ENCODE data around the gene FBXO33. TPM values are rescaled to one million over a fixed set of nuclear protein-coding genes. Genes with fewer than 3 reads are reported as not detected.
A peak's percentile ranks its signal among the peaks of the same experiment; 100 is the strongest.

Gene FBXO33
- total RNA-seq, 3 donors from 2014 or later = 14.8 to 16.7 (median 16.4) TPM

GRCh38 chr14:39441805-39442204 is 9.6 kb upstream of the FBXO33 start:
- H3K4me3 Mint-ChIP-seq = no peak overlapping the region
- no peaks in the 10 kb centered on the region for H3K36me3 Mint-ChIP-seq (ENCODE audit: insufficient read depth)
- ATAC-seq (no peak), DNase-seq (no peak)
- H3K4me1 Mint-ChIP-seq (ENCODE audit: low read depth) = peaks cover 9% of the 10 kb centered on the region
- no peaks in the 10 kb centered on the region for H3K9me3 Mint-ChIP-seq
- no peaks in the 10 kb centered on the region for H3K27me3 Mint-ChIP-seq (ENCODE audit: low read depth)

DNA sequence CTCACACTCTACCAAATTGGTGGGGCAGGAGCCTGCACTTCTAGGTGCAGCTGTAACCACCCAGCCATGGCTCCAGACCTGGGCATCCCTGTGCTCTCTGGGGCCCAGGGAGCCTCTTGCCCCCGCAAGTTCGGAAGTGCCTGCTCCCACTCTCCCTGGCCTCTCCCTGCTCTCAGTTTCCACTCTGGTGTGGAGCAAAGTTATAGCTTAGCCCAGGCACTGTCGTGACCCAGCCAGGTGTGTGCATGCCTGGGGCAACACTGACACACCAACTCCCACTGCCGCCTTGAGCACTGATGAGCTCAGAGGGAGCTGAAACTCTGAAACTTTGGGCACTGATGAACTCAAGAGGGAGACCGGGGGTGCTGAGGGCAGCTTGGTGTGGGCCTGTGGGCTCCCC is 8.7 kb upstream of the FBXO33 start:
- H3K36me3 Mint-ChIP-seq (ENCODE audit: insufficient read depth) = no peaks in the 10 kb centered on the region
- H3K4me3 Mint-ChIP-seq = no peak overlapping the region
- no peaks in the 10 kb centered on the region for H3K27me3 Mint-ChIP-seq (ENCODE audit: low read depth)
- DNase-seq = no peak
- no peaks in the 10 kb centered on the region for H3K9me3 Mint-ChIP-seq
- H3K4me1 Mint-ChIP-seq (ENCODE audit: low read depth) = peaks cover 3% of the 10 kb centered on the region
- no peak for ATAC-seq

- Mint-ChIP-seq H3K4me1 (ENCODE audit: low read depth) (peaks cover 20% of the 10 kb centered on the region), H3K4me3 (no peak overlapping the region), H3K36me3 (ENCODE audit: insufficient read depth) (no peaks in the 10 kb centered on the region), H3K27me3 (ENCODE audit: low read depth) (no peaks in the 10 kb centered on the region), H3K9me3 (no peaks in the 10 kb centered on the region)
- DNase-seq (no peak), ATAC-seq (no peak)
Observed at GRCh38 chr14:39435241-39435640, 3.0 kb upstream of the FBXO33 start.

DNA sequence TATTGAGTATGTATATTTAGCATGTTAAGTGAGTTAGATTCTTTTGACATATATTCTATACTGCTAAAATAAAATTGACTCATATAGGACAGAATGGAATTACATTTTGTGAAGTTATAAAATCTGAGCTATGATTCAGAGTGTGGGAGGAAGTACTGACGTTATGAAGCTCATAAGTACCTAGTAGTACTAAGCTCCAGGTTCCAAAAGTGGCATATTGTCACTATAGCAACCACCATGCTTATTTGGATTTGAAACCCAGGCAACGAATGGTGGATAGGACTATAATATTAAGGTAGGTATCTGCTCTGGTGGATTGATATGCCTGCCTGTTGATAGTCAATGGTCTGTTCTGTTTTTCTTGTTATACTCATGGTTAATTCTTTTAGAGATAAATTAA is 2.2 kb upstream of the FBXO33 start:
- no peaks in the 10 kb centered on the region for H3K36me3 Mint-ChIP-seq (ENCODE audit: insufficient read depth)
- H3K27me3 Mint-ChIP-seq (ENCODE audit: low read depth) = no peaks in the 10 kb centered on the region
- peaks cover 28% of the 10 kb centered on the region for H3K4me1 Mint-ChIP-seq (ENCODE audit: low read depth)
- no peaks in the 10 kb centered on the region for H3K9me3 Mint-ChIP-seq
- ATAC-seq = no peak
- DNase-seq = no peak
- no peak overlapping the region for H3K4me3 Mint-ChIP-seq

DNA sequence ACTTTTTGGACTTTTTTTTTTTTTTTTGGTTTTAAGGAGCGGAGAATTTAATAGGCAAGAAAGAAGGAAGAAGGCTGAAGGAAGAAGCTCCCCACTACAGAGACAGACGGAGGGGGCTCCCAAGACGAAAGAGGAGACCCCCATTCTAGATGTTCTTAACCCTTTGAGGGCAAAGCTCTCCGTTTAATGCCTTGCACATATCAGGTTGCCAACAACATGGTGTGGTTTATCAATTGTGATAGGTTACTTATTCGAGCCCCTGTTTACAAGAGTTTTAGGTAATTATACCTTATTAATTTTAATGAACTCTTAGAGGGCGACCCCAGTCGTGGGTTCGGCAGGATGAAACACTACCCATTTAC is 1.2 kb upstream of the FBXO33 start:
- DNase-seq (no peak), ATAC-seq (no peak)
- no peaks in the 10 kb centered on the region for H3K27me3 Mint-ChIP-seq (ENCODE audit: low read depth)
- H3K4me1 Mint-ChIP-seq (ENCODE audit: low read depth) = peaks cover 37% of the 10 kb centered on the region
- H3K4me3 Mint-ChIP-seq = peak overlapping the region; percentile 99
- no peaks in the 10 kb centered on the region for H3K9me3 Mint-ChIP-seq
- H3K36me3 Mint-ChIP-seq (ENCODE audit: insufficient read depth) = no peaks in the 10 kb centered on the region

DNA sequence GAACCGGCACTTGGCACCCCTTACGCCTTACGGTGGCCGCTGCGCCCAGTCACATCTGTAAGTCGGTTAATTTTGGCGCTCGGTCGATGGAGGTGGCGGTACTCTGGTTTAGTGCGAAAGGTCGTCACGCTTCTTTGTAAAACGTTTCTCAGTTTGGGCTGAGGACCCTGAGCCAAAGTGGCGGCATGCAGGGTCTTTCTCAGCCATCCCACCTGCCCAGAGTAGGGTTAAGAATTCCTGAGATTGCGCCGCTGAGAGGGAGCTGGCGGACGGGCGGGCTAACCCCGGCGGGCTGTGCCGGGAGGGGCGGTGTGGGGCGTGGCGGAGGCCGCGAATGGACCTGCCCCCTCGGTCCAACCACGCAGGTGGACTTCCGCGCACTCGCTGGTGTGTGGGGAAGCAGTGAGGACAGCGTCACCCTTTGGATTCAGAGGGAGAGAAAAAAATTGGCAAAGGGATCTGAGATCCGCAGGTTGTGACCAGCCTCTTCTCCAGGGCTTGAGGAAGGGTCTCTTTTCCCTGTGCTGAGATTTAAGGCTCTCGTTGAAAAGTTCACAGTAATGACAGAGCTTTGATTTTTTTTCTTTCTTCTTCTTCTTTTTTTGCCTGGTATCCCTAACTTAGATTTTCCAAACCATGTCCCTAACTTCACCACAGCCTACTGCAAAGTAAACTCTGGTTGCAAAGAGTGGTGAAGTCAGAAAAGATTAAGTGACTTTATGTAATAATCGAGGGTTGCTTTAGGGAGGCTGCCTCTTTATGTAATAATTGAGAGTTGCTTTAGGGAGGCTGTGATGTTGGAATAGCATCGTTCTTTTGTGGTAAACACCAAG is 602 bp upstream of the FBXO33 start:
- Mint-ChIP-seq H3K27me3 (ENCODE audit: low read depth) (no peaks in the 10 kb centered on the region), H3K9me3 (no peaks in the 10 kb centered on the region), H3K4me3 (peak overlapping the region; percentile 99), H3K4me1 (ENCODE audit: low read depth) (peaks cover 41% of the 10 kb centered on the region), H3K36me3 (ENCODE audit: insufficient read depth) (no peaks in the 10 kb centered on the region)
- ATAC-seq (peak; percentile 53), DNase-seq (peak; percentile 53)

- ATAC-seq (peak; percentile 14 to 16), DNase-seq (peak; percentile 11)
- Mint-ChIP-seq H3K9me3 (no peaks in the 10 kb centered on the region), H3K27me3 (ENCODE audit: low read depth) (no peaks in the 10 kb centered on the region), H3K4me1 (ENCODE audit: low read depth) (peaks cover 49% of the 10 kb centered on the region), H3K36me3 (ENCODE audit: insufficient read depth) (no peaks in the 10 kb centered on the region), H3K4me3 (peak overlapping the region; percentile 99)
Observed at GRCh38 chr14:39431416-39432178, 636 bp downstream of the FBXO33 start.

GRCh38 chr14:39430762-39431415 is 1.3 kb downstream of the FBXO33 start:
- Mint-ChIP-seq H3K4me1 (ENCODE audit: low read depth) (peaks cover 55% of the 10 kb centered on the region), H3K27me3 (ENCODE audit: low read depth) (no peaks in the 10 kb centered on the region), H3K36me3 (ENCODE audit: insufficient read depth) (no peaks in the 10 kb centered on the region), H3K4me3 (peak overlapping the region; percentile 96), H3K9me3 (no peaks in the 10 kb centered on the region)
- ATAC-seq = no peak
- no peak for DNase-seq

- Mint-ChIP-seq H3K27me3 (ENCODE audit: low read depth) (no peaks in the 10 kb centered on the region), H3K4me3 (no peak overlapping the region), H3K36me3 (ENCODE audit: insufficient read depth) (no peaks in the 10 kb centered on the region), H3K9me3 (no peaks in the 10 kb centered on the region), H3K4me1 (ENCODE audit: low read depth) (peaks cover 68% of the 10 kb centered on the region)
- no peak for DNase-seq
- ATAC-seq = no peak
Observed at GRCh38 chr14:39428118-39428517, 4.1 kb downstream of the FBXO33 start.

- ATAC-seq = no peak
- peaks cover 72% of the 10 kb centered on the region for H3K4me1 Mint-ChIP-seq (ENCODE audit: low read depth)
- no peaks in the 10 kb centered on the region for H3K36me3 Mint-ChIP-seq (ENCODE audit: insufficient read depth)
- H3K9me3 Mint-ChIP-seq = no peaks in the 10 kb centered on the region
- H3K27me3 Mint-ChIP-seq (ENCODE audit: low read depth) = no peaks in the 10 kb centered on the region
- DNase-seq = no peak
- peak overlapping the region; percentile 13 for H3K4me3 Mint-ChIP-seq
Observed at GRCh38 chr14:39426605-39427004, 5.6 kb downstream of the FBXO33 start.

- no peaks in the 10 kb centered on the region for H3K27me3 Mint-ChIP-seq (ENCODE audit: low read depth)
- H3K36me3 Mint-ChIP-seq (ENCODE audit: insufficient read depth) = no peaks in the 10 kb centered on the region
- H3K4me3 Mint-ChIP-seq = no peak overlapping the region
- DNase-seq (no peak), ATAC-seq (no peak)
- H3K9me3 Mint-ChIP-seq = no peaks in the 10 kb centered on the region
- peaks cover 74% of the 10 kb centered on the region for H3K4me1 Mint-ChIP-seq (ENCODE audit: low read depth)
Observed at GRCh38 chr14:39425947-39426346, 6.3 kb downstream of the FBXO33 start.

GRCh38 chr14:39423793-39424192 is 8.4 kb downstream of the FBXO33 start:
- Mint-ChIP-seq H3K27me3 (ENCODE audit: low read depth) (no peaks in the 10 kb centered on the region), H3K4me3 (no peak overlapping the region), H3K9me3 (no peaks in the 10 kb centered on the region), H3K36me3 (ENCODE audit: insufficient read depth) (peaks cover 7% of the 10 kb centered on the region), H3K4me1 (ENCODE audit: low read depth) (peaks cover 67% of the 10 kb centered on the region)
- no peak for DNase-seq
- no peak for ATAC-seq

DNA sequence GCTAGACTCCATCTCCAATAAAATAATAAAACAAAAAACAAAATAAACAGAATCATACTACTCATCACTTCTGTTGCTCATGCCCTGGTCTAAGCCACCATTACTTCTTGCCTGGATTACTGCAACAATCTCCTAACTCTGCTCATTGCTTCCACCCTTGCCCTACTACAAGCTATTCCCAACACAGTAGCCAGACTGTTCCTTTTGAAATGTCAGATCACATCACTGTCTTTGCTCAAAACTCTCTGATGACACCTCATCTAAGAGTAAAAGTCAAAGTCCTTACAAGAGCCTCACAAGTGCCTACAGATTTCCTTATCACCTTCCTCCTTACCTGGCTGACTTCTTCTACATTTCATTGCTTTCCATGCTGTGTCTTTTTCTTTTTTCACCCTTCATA is 10.0 kb downstream of the FBXO33 start:
- Mint-ChIP-seq H3K36me3 (ENCODE audit: insufficient read depth) (peaks cover 9% of the 10 kb centered on the region), H3K9me3 (no peaks in the 10 kb centered on the region), H3K4me1 (ENCODE audit: low read depth) (peaks cover 58% of the 10 kb centered on the region), H3K27me3 (ENCODE audit: low read depth) (no peaks in the 10 kb centered on the region), H3K4me3 (no peak overlapping the region)
- DNase-seq = no peak
- ATAC-seq = no peak

DNA sequence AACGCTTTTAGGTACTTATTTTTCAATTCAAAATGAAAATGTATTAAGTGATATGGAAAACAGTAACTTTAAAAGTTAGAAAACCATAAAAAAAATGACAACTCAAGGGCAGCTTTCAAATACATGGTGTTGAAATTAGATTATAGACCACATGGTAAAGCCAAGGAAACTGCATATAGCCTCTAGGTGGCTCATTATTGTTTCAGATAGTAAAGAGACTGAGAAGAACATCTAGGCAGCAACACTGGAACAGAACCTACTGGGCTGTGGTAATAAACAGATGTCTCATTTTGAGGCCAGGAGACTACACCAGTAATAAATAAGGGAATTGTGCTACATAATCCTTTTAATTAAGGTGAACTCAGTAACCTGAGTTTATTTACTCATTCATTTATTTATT is 13.0 kb downstream of the FBXO33 start:
- H3K9me3 Mint-ChIP-seq = peaks cover 16% of the 10 kb centered on the region
- no peak for DNase-seq
- H3K27me3 Mint-ChIP-seq (ENCODE audit: low read depth) = no peaks in the 10 kb centered on the region
- peaks cover 26% of the 10 kb centered on the region for H3K36me3 Mint-ChIP-seq (ENCODE audit: insufficient read depth)
- peaks cover 36% of the 10 kb centered on the region for H3K4me1 Mint-ChIP-seq (ENCODE audit: low read depth)
- H3K4me3 Mint-ChIP-seq = no peak overlapping the region
- ATAC-seq = no peak

Data from activated T-cell treated with anti-CD3 and anti-CD28 coated beads, Interleukin-2, amount 50 U/mL, for 4 hours (primary cell).